Large intestine (tissue), 3 donors: ENCODE data around the gene NLRC5. TPM values are rescaled to one million over a fixed set of nuclear protein-coding genes. Genes with fewer than 3 reads are reported as not detected.

Experiments used
- DNase-seq, 2 donors: peaks; one replicate each; pipeline versions ENCODE4 v3.0.0 to v3.0.0-alpha.2; 2013
- H3K27ac ChIP-seq: one replicate; pipeline ENCODE4 v1.5.1; 2013; ENCODE audit warnings: low read length
- H3K27me3 ChIP-seq: 2 replicates; pipeline ENCODE4 v1.6.1; 2013; ENCODE audit warnings: low read length; ENCODE audit not compliant: control insufficient read depth, insufficient read depth
- H3K36me3 ChIP-seq: 2 replicates; pipeline ENCODE4 v1.6.1; 2013; ENCODE audit warnings: low read length; ENCODE audit not compliant: control insufficient read depth, insufficient read depth
- H3K4me1 ChIP-seq: one replicate; pipeline ENCODE4 v1.6.1; 2013; ENCODE audit warnings: low read length; ENCODE audit not compliant: control insufficient read depth, insufficient read depth
- H3K4me3 ChIP-seq: one replicate; pipeline ENCODE4 v1.5.1; 2013; ENCODE audit warnings: low read length
- H3K9me3 ChIP-seq: one replicate; pipeline ENCODE4 v1.6.1; 2013; ENCODE audit warnings: mild to moderate bottlenecking, low read depth, low read length, moderate library complexity; ENCODE audit not compliant: control insufficient read depth
- WGBS: methylation state at CpG from one replicate; pipeline ENCODE4 v1.1.5; 2013; ENCODE audit warnings: low lambda C conversion rate; ENCODE audit not compliant: insufficient coverage; 5-methylcytosine and 5-hydroxymethylcytosine counted together
- polyA plus RNA-seq: library from polyadenylated mRNA; unstranded; fragments of 120-200 nt; gene quantifications from one replicate; pipeline ENCODE4 v1.2.1, GENCODE V29; 2013

The NLRC5 gene
- polyA plus RNA-seq, 1 donor = 11.1 TPM

DNA sequence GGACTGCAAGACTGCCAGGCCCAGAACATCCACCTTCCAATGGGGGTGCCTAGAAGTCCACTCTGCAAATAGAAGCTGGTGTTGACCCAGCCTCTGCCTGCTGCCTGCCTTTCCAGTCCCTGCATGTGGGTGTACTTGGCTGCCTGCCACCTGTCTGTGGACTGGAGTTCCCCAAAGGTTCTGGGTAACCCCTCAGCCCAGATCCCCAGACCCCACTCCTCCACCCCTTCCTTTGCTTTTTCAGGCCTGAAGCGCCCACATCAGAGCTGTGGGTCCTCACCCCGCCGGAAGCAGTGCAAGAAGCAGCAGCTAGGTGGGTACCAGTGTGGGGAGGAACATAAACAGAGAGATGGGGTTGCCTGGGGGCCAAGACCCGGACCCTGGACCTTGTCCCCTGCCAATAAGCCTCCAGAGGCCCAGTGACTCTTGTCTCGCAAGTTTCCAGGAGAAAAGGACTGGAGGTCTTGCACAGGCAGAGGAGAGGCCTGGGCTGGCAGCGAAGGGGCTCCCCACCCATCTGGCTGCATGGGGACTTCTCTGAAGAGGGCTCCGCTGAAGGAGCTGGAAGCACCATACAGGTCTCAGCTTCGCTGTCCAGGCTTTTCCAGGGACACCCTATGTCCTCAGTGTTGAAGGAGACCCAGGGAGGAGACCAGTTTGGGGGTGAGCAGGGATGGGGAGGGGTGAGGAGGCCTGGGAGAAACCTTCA lies 34.3 kb downstream of the NLRC5 start:
- peaks cover 9% of the 10 kb centered on the region for H3K36me3 ChIP-seq
- H3K27me3 ChIP-seq = no peaks in the 10 kb centered on the region
- WGBS = no CpG with 5 or more reads among the region's 8 CpGs
- H3K4me1 ChIP-seq = peaks cover 13% of the 10 kb centered on the region
- no peaks in the 10 kb centered on the region for H3K9me3 ChIP-seq
- H3K4me3 ChIP-seq = no peak overlapping the region
- no peak overlapping the region for H3K27ac ChIP-seq
- DNase-seq = peak; percentile 18 to 55

DNA sequence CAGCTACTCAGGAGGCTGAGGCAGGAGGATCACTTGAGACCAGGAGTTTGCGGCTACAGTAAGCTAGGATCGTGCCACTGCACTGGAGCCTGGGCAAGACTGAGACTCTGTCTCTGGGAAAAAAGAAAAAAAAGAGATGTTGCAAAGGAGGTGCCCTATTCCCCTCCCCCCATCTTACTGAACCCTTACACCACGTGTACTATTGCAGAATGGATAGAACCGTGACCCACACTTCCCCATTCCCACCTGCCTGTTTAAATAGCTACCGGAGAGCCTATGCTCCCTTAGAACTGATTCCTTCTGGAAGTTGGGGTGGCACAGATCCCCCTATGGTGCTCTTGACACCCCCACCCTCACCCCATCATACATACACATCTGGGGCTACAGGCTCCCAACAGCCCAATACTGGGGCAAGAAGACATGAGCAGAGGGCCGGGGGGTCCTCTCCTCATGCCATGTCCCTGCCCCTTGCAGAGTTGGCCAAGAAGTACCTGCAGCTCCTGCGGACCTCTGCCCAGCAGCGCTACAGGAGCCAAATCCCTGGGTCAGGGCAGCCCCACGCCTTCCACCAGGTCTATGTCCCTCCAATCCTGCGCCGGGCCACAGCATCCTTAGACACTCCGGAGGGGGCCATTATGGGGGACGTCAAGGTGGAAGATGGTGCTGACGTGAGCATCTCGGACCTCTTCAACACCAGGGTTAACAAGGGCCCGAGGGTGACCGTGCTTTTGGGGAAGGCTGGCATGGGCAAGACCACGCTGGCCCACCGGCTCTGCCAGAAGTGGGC lies 35.7 kb downstream of the NLRC5 start:
- no CpG with 5 or more reads among the region's 19 CpGs for WGBS
- no peak overlapping the region for H3K27ac ChIP-seq
- H3K9me3 ChIP-seq = no peaks in the 10 kb centered on the region
- H3K27me3 ChIP-seq = no peaks in the 10 kb centered on the region
- H3K4me3 ChIP-seq = no peak overlapping the region
- H3K4me1 ChIP-seq = peaks cover 13% of the 10 kb centered on the region
- H3K36me3 ChIP-seq = peaks cover 9% of the 10 kb centered on the region
- DNase-seq = no peak

DNA sequence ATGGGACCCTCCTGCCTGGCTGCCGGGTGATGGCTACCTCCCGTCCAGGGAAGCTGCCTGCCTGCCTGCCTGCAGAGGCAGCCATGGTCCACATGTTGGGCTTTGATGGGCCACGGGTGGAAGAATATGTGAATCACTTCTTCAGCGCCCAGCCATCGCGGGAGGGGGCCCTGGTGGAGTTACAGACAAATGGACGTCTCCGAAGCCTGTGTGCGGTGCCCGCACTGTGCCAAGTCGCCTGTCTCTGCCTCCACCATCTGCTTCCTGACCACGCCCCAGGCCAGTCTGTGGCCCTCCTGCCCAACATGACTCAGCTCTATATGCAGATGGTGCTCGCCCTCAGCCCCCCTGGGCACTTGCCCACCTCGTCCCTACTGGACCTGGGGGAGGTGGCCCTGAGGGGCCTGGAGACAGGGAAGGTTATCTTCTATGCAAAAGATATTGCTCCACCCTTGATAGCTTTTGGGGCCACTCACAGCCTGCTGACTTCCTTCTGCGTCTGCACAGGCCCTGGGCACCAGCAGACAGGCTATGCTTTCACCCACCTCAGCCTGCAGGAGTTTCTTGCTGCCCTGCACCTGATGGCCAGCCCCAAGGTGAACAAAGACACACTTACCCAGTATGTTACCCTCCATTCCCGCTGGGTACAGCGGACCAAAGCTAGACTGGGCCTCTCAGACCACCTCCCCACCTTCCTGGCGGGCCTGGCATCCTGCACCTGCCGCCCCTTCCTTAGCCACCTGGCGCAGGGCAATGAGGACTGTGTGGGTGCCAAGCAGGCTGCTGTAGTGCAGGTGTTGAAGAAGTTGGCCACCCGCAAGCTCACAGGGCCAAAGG lies 36.8 kb downstream of the NLRC5 start:
- Histone ChIP-seq H3K4me3 (no peak overlapping the region), H3K27me3 (no peaks in the 10 kb centered on the region), H3K27ac (no peak overlapping the region), H3K4me1 (peaks cover 13% of the 10 kb centered on the region), H3K9me3 (no peaks in the 10 kb centered on the region), H3K36me3 (peaks cover 6% of the 10 kb centered on the region)
- WGBS = no CpG with 5 or more reads among the region's 21 CpGs
- DNase-seq = no peak

DNA sequence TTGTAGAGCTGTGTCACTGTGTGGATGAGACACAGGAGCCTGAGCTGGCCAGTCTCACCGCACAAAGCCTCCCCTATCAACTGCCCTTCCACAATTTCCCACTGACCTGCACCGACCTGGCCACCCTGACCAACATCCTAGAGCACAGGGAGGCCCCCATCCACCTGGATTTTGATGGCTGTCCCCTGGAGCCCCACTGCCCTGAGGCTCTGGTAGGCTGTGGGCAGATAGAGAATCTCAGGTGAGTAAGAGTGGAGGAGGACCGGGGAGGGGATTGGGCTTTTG lies 37.4 kb downstream of the NLRC5 start:
- Histone ChIP-seq H3K36me3 (peaks cover under 1% of the 10 kb centered on the region), H3K4me1 (peaks cover 13% of the 10 kb centered on the region), H3K9me3 (no peaks in the 10 kb centered on the region), H3K27ac (no peak overlapping the region), H3K27me3 (no peaks in the 10 kb centered on the region), H3K4me3 (no peak overlapping the region)
- DNase-seq = no peak
- no CpG with 5 or more reads among the region's 3 CpGs for whole genome bisulfite sequencing

DNA sequence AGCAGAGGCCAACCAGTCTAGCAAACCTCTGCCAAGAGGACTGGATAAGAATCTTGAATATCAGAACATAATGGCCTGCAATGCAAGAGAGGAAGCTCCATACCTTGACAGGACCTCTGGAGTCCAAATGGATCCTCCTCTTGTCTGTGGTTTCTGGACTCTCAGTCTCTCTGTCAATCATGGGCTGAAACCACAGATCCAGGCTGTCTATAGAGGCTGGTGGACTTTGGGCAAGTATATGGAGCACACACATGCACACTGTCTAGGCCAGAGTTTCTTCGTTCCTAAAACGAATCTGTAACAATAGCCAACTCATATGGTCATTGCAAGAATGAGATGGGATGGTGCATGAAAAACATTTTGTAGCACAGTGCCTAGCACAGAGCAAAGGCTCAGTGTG lies 37.7 kb downstream of the NLRC5 start:
- Histone ChIP-seq H3K36me3 (no peaks in the 10 kb centered on the region), H3K4me3 (no peak overlapping the region), H3K27me3 (no peaks in the 10 kb centered on the region), H3K27ac (no peak overlapping the region), H3K4me1 (peaks cover 13% of the 10 kb centered on the region), H3K9me3 (no peaks in the 10 kb centered on the region)
- WGBS = no CpG with 5 or more reads among the region's 2 CpGs
- DNase-seq = no peak

DNA sequence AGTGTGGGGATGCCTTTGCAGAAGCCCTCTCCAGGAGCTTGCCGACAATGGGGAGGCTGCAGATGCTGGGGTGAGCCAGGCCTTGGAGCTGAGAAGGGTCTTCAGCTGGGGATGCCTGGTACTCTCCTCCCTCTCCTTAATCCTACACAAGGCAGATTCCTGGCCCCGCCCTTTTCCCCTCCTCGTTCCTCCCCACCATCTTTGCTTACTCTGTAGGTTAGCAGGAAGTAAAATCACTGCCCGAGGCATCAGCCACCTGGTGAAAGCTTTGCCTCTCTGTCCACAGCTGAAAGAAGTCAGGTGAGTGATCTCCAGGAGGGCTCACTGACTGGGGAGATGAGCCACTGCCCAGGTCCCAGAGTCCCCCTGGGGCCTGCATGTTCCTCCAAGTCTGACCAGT lies 38.7 kb downstream of the NLRC5 start:
- no peaks in the 10 kb centered on the region for H3K27me3 ChIP-seq
- DNase-seq = no peak
- no peaks in the 10 kb centered on the region for H3K36me3 ChIP-seq
- peaks cover 11% of the 10 kb centered on the region for H3K4me1 ChIP-seq
- H3K27ac ChIP-seq = no peak overlapping the region
- no CpG with 5 or more reads among the region's 4 CpGs for WGBS
- H3K9me3 ChIP-seq = no peaks in the 10 kb centered on the region
- no peak overlapping the region for H3K4me3 ChIP-seq

DNA sequence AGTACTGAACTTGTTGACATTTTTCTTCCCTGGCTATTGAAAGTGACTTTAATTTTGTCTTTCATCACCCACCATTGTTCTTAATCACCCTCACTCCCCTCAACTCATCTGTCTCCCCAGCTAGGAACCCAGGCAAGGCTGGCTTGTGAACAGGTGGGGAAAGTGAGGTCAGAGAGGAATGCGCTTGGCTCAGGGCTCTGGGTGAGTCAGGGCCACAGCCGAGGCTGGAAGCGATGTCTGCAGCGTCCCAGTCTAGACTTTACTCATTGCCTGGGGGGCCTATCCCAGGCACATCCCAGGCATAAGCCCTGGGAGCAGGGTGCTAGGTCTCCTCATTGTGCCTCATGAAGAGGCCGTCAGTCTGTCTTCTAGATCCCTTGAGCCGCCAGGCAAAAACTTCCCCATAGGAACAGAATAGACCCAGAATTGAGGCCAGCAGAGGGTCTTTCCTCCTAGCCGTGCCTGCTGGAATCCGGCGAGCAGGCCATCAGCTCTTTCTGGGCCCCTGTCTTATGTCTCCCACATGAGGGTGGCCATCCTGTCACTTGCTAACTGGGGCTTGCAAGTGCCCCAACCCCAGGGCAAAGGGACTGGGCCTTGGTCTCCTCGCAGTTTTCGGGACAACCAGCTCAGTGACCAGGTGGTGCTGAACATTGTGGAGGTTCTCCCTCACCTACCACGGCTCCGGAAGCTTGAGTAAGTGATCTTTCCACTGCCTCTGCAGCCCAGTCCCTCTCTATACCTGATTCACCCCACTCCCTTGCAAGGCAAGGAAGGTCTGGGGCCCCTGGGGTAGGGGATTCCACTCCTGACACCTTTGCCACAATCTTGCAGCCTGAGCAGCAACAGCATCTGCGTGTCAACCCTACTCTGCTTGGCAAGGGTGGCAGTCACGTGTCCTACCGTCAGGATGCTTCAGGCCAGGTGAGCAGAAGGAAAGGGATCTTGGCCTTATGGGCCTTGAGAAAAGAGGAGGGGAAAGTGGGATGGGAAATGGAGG lies 40.1 kb downstream of the NLRC5 start:
- Histone ChIP-seq H3K9me3 (no peaks in the 10 kb centered on the region), H3K36me3 (no peaks in the 10 kb centered on the region), H3K4me3 (no peak overlapping the region), H3K4me1 (peaks cover under 1% of the 10 kb centered on the region), H3K27ac (no peak overlapping the region), H3K27me3 (no peaks in the 10 kb centered on the region)
- no CpG with 5 or more reads among the region's 16 CpGs for WGBS
- no peak for DNase-seq

DNA sequence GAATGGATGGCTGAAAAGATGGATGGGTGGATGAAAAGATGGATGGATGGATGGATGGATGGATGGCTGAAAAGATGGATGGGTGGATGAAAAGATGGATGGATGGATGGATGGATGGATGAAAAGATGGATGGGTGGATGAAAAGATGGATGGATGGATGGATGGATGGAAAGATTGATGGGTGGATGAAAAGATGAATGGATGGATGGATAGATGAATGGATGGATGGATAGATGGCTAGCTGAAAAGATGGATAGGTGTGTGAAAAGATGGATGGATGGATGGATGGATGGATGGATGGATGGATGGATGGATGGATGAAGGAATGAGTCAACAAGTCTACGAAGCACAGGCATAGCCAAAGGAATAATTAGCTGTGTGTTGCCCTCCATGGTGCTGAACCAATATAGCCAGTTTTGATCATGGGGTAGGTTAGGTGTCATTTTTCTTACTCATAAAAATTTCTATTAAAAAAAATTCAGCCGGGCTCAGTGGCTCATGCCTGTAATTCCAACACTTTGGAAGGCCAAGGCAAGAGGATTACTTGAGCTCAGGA lies 41.1 kb downstream of the NLRC5 start:
- Histone ChIP-seq H3K27me3 (no peaks in the 10 kb centered on the region), H3K4me1 (no peaks in the 10 kb centered on the region), H3K27ac (no peak overlapping the region), H3K9me3 (no peaks in the 10 kb centered on the region), H3K36me3 (no peaks in the 10 kb centered on the region), H3K4me3 (no peak overlapping the region)
- no peak for DNase-seq
- no CpG with 5 or more reads among the region's 2 CpGs for WGBS

DNA sequence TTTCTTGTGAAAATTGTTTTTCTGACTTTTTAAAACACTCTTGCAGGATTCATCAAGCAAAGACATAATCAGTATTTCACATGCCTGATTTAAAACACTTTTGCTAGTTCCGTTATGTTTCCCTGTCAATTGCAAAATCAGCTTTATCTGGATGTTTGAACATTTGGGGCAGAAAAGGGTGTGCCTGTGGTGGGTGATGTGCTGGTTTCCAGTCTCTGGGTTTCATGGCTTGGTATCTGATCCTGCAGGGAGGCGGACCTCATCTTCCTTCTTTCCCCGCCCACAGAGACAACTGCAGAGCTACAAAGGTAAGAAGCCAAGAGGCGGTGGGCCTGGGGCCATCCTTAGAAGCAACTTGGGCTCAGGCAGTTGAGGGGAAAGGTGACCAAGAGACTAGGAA lies 41.8 kb downstream of the NLRC5 start:
- DNase-seq = no peak
- no CpG with 5 or more reads among the region's 4 CpGs for WGBS
- Histone ChIP-seq H3K4me1 (no peaks in the 10 kb centered on the region), H3K36me3 (no peaks in the 10 kb centered on the region), H3K9me3 (no peaks in the 10 kb centered on the region), H3K27ac (no peak overlapping the region), H3K4me3 (no peak overlapping the region), H3K27me3 (no peaks in the 10 kb centered on the region)
